ENCODE measurements around the gene SMARCA1.

SMARCA1 gene

DNA sequence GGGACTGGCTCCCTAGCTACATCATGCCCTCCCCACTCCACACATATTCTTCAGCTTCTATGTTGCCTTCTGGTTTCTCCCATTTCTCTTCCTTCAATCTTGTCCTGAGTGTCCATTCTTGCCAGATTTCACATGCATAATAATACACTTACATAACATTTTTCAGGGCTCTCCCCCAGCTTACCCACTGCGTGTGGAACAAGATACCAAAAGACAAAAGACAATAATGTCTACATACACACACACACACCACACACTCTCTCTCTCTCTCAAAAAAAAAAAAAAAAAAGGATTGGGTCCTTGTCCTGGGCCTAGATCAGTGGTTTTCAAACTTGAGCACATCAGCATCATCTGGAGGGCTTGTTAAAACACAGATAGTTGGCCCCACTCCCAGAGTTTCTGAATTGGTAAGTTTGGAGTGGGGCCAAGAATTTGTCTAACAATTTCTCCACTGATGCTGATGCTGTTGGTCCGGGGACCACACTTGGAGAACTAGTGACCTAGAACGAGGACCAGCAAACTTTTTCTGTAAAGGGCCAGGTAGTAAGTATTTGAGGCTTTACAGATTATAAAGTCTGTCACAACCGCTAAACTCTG lies 6.5 kb upstream of the SMARCA1 start:
- DNase-seq, result no peak

DNA sequence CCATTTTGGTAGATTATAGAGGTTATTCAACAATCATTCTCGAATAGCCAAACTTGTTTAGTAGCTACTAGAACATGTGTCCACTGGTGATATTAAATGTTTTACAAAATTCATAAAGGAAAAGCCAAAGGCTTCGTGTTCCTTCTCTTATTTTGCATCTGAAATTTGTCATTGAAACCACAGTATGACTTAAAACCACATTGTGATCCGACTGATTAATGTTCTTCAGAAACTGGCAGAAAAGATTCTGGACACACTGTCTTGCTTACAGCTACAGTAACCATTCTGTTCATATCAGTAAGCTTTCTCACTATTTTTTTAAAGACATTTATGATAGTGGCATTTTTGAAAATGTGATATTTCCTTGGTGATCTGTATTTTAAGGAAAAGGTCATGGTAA lies 2.6 kb upstream of the SMARCA1 start:
- DNase-seq, result no peak

DNA sequence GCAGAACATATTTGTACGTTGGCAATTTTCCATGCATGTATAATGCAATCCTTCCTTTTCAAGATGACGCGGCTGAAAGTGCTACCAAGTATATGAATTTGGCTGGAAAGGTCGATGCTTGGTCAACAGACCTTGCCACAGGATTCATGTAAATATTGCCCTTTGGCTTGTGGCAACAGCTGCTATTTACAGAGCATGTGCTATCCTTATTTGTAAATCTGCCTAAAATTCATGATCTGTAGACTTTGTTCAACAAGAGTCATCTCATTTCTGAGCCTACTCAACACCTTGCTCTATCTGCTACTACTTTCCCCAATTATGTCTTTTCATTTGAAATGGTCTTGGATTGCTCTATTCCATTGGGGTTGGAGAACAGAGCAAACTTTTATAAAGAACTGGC lies 1.9 kb upstream of the SMARCA1 start:
- DNase-seq, result no peak

DNA sequence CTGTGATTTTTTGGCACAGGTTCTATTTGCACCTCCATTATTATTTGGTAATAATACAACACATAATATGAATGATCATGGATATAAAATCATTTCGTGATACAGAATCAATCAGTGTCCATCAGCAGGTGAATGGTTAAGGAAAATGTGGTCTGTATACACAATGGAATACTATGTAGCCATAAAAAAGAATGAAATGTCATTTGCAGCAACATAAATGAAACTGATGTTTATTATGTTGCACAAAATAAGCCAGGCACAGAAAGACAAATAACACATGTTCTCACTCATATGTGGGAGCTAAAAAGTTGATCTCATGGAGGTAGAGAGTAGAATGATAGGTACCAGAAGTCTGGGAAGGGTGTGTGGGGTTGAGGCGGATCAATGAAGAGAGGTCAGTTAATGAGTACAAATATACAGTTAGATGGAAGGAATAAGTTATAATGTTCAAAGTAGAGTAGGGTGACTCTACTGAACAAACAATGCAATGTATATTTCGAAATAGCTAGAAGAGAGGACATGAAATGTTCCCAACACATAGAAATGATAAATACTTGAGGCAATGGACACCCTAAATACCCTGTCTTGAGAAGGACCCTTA lies 1.1 kb upstream of the SMARCA1 start:
- no peak for DNase-seq

DNA sequence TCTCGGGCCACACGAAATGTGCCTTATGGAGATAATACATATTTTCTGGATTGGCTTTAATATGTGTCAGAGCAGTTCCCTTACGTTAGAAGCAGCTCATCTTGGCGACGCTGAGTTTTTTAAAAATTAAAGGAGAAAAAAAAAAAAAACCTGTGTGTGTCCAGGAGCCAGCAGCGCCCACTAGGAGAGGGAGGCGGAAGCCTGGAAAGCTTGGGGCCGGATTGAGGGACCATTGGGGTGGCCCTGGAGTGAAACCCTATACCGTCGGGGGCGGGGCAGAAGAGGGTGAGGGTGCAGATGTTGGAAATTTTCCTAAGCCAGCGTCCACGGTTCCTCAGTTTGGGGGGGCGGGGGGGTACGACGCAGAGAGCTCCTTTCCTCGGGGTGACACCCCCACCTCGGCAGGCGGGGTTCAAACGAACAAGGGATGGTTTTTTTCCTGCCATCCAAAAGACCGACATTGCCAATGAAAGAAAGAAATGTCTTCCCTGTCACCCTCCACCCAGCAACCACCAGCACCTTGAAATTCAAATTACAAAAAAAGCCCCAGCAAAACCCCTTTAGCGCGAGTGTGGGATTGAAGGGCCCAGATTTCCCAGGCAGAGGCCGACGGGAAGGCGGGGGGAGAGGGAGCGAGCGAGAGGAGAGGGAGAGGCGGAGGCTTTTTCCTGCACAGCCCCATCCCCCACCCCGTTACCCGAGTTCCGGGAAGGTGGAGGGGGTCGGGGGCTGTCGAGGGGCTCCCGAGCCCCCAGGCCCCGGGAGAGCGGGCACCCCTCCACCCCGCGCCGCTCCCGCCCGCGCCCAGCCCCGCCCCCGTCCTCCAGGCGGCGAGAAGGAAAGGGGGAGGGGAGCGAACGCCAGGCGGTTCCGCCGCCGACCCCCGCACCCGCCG lies 859 bp downstream of the SMARCA1 start:
- no peak for DNase-seq

DNA sequence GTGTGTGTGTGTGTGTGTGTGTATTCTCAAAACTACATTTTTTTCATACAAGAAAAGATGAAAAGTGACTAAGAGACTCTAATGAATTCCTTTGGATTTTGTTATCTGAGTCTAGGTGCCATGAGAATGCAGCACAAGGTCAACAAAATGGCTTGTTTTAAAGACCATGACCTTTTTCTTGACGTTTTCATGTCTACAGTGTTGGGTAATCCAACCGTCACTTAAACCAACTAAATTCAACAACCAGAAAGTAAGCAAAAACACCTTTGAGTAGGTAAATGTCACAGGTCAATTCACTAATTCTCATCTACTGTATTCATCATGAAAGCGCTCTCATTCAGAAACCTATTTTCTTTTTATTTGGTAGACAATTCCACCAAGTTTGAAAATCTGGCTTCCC lies 3.1 kb downstream of the SMARCA1 start:
- no peak for DNase-seq

DNA sequence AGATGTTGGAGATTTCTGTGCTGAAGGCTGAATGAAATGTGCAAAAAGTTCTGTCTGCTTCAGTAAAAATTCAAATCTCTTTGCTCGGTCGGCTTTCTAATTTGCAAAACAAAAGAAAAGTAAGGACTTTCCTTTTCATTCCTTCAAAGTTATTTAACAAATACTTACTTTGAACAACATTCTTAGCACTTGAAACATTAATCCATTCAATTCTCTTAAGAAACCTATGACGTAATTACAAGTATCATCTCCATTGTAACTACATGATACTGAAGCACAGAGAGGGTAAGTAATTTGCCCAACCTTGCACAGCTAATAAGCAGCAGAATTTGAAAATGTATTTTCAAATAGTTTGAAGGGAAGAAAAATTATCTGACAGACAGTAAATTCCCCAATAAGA lies 6.9 kb downstream of the SMARCA1 start:
- DNase-seq, result no peak

DNA sequence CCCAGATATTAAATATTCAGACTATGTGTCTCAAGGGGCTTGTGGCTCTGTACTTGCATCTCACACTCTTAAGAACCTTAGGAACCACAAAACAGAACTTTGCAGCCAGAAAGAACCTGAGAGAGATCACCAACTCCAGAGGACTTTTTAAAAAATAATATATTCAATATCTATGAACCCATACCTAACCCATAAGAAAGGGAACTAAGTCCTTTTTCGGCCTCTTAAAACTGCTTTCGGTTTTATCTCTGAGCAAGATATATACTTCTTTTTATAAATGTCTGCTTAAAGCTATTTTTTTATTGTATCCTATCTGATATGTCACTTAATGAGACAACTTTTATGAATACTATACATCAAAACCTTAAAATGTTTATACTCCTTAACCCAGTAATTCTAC lies 10.9 kb downstream of the SMARCA1 start:
- no peak for DNase-seq

DNA sequence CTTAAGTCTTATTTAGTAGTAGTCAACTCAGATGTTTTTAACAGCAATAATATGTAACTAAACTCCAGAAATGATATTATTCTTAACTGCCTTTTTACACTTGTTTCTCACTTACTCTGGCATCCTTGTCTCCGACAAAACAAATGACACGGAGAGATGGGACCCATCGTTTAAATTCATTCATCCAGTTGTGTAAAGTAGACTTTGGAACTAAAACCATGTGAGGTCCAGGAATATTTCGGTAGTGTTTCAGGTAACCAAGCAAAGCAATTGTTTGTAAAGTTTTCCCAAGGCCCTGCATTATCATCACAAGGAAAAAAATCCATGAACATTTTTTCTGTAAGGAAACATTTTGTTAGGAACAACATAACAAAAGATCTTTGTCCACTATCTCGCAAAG lies 11.6 kb downstream of the SMARCA1 start:
- no peak for DNase-seq

DNA sequence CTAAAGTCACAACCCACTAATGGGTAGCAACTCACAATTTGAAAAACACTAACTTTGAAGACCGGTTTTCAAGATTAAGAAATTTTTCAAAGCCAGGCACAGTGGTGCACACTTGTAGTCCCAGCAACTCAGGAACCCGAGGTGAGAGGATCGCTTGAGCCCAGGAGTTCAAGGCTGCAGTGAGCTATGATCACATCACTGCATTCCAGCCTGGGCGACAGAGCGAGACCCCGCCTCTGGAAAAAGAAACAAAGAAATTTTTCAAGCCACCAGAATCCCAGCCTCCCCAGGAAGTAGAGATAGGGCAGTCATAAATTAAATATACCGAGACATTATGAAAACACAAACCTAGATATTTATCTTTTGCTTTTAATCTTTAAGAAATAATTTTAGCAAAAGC lies 13.0 kb downstream of the SMARCA1 start:
- DNase-seq, result no peak

DNA sequence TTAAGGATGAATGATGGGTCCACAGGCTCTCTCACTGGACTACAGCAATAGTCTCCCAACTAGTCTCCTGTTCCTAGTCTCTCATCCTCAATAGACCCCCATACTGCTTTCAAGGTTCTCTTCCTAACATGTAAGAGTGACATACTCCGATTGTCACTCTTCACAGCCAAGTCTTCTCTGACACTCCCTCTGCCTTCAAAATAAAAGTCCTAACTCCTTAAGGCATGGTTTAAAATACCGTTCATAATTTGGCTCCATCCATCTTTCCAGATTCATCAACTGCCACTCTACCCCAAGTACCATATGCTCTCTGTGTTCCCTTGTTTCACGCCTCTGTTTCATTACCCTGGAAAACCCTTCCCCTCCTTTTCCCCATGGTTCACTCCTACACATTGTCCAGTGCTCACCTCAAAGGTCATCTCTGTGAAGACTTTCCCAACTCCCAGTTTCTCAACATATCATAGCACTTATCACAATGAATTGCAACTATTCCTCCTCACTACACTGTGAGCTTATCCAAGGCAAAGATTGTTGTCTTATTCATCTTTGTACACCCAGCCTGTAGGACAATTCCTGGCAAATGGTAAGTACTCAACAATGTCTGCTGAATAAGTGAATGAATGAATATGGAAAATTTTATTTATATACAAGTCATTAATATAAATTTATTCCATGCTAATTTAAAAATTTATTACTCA lies 26.0 kb downstream of the SMARCA1 start:
- DNase-seq, result no peak

DNA sequence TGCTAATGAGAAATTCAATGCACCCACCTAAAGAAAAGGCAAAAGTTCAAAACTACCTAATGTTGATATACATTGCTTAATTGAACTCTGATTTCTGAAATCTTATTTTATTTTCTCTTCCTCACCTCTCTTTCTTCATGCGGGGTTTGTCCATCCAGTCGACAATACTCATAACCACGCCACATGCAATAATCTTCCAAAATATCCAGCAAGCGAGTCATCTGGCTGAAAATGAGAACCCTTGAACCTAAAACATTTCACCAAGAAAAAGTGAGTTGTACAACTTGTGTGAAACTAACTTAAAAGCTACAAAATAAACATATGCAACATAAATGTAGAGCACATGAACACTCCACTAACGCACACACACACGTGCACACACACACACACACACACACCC lies 26.7 kb downstream of the SMARCA1 start:
- DNase-seq, result no peak

DNA sequence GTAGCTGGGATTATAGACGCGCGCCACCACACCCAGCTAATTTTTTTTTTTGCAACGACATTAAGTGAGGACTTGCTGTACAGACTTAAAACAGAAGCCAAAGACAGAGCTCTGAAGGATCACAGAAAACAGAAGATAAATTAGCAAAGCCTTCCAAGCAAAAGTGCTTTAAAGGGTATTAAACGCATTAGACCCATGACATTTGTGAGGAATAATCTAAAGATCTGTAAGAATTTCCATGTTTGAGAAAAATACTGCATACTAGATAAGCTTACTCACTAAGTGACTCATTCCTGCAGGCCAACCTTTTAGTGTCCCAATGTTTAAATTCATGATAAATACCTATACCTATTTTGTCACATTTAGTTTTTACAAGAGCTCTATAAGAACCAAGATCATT lies 27.4 kb downstream of the SMARCA1 start:
- DNase-seq, result no peak

DNA sequence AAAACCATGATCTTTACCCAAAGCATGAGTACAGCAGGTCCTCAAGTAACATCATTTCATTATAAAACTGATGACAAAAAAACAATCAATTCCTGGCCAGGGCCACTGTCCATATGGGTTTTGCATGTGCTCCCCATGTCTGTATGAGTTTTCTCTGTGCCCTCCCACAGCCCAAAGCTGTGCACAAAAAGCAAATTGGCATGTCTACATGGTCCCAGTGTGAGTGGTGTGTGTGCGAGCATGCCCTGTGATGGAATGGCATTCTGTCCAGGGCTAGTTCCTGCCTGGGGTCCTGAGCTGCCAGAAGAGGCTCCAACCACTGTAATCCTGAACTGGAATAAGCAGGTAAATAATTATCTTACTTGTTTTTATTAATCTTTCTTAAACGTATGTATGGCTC lies 28.4 kb downstream of the SMARCA1 start:
- DNase-seq, result no peak

DNA sequence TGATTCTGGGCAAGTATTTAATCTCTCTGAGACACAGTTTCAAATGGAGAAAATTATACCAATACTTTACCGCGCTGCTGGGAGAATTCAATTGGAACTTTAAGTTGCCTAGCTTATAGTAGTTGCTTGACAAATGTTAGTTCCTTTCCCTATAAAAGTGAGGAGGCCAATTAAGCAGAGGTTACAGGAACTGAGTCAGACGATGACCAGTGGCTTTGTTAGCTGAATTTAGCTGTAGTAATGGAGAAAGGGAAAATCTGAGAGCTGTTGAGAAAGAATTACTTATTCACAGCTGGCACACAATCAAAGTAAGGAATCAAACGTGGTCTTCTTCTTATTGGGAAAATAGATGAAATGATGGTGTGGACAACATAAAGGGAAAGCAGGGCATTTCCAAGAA lies 29.6 kb downstream of the SMARCA1 start:
- no peak for DNase-seq

DNA sequence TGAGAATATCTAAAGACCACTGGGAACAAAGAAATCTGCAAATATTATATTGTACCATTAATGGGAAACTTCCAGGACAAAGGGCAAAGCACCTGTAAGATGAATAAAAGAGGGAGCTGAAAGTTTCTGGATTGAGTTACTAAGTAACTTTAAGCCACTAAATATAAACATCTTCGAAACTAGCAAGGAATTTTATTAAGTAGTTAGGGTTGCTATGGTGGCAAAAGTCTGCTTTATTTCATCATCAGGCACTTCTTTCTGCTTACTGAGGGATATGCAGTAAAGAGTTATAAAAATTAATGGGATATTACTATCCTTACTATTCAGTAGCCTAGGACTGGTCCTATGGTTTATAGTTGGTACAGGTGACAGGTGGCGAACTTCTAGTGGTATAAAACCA lies 33.0 kb downstream of the SMARCA1 start:
- no peak for DNase-seq

DNA sequence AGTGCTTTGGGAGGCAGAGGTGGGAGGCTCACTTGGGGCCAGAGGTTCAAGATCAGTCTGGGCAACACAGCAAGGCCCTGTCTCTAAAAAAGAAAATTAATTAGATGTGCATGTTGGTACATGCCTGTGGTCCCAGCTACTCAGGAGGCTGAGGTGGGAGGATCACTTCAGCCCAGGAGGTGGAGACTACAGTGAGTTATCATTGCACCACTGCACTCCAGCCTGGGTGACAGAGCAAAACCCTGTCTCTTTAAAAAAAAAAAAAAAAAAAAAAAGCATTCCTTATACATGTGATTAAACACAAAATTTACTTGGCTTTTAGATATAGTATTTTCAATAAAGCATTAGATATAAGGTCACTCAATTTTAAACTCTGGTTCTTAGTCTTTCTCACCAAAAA lies 34.9 kb downstream of the SMARCA1 start:
- DNase-seq, result no peak

DNA sequence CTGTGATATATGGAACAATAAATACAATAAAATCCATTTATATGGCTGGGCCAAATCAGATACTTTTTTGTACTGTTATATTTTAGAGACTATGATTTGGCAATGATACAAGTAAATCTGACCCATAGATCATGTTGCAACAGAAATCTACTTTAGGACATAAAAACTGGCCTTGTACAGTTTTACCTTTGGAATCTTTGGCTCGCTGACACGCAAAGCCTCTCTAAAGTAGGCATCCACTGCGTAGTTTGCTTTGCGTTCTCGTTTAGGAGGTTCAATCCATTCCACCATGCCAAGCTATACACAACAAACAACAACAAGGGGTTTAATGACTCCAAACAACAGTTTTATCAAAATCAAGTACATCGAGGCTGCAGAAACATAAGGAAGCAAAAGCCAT lies 42.4 kb downstream of the SMARCA1 start:
- DNase-seq, result no peak

DNA sequence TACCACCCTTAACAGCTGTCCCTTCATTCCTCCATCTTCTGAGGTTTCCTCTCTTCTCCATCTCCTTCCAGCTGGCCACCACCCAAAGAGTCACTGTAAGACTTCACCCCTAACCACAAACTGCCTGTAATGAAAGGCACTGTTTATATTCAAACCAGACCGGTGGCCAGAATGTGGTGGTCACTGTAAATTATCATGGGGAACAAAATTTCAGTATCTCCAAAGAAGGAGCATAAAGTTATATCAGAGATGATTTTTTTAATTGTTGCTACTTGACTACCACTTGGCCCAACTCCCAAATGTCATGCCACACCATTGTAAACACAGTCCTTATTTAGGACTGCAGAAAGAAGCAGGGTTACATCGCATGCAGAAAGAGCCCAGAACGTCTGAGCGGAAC lies 44.8 kb downstream of the SMARCA1 start:
- DNase-seq, result no peak

DNA sequence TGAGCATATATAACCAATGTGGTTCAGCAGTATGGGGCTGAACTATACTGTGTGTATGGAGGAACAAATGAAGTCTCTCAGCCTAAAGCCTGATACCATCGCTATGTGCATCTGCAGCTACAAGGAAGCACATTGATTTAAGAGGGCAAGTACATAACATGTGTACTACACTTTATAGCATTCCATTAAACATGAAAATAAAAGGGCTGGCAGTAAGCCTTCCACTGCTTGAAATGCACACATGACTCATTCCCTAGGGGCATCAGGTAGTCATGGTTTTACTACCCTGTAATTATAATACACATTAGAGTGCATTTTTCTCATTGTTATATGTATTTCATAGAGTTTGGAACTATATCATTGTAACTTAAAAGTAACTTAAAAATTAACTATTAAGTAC lies 51.2 kb downstream of the SMARCA1 start:
- no peak for DNase-seq

DNA sequence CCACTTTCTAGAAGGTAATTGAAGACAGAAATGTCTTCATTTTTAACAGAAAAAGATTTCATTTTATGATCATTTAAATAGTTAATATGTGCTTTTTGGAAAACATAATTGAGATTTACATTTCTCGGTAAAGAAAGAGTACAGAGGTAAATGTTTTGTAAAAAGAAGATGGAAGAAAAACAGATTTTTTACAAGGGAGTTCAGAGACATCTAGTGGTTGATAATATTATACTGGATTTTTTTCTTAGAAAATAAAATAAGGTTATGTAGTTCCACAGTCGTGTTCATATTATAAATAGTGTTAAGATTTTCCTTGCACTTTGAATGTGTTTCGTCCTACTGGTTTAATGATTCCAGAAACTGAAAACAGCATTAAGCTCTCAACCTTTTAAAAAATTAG lies 60.6 kb downstream of the SMARCA1 start:
- DNase-seq, result no peak

DNA sequence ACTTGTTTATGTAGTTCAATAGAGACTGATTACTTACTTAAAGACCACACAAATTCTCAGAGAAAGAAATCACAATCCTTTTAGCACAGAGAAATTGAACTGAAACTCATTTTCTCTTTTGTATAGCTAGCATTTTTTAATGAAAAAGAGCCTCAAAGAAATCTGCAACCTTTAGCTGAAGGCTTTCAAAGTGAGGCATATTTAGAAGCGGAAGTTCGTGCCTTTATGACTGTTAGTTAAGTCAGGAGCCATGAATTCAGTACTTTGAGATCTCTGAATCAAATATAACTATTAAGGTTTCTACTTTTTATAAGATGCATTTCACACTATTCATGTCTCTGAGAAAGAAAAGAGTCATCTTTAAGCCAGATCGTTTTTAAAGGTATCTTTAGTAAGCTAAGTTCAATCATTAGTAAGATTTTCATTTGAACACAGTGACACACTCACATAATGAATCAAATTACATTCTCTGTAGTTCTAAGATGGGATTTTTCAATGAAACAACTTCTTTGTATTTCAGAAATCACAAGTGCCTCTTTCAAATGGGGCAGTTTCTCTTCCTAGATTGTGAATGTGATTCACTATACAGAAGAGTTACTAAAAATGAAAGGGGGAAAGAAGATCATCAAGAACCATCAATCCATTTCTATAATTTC lies 61.4 kb downstream of the SMARCA1 start:
- no peak for DNase-seq

DNA sequence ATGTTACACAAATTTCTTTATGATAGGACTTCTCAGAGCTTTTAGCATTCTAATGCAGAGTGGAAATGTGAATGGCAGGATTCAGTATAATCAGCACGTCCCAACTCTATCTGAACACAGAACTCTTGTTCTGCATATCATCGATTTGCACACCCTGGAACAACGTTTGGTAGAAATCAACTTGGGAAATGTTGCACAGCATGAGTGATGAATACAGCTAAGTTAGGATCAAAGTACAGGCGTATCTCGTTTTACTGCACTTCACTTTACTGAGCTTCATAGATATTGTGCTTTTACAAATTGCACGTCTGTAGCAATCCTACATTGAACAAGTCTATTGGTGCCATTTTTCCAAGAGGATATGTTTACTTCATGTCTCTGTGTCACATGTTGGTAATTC lies 70.8 kb downstream of the SMARCA1 start:
- DNase-seq, result no peak

Measured in NCI-H526 treated with DMSO at 0.1 percent for 48 hours (cell line).